IPS-18c (cell line): ENCODE data around the gene FBXO7.

Experiments used
- H3K4me3 ChIP-seq: 2 replicates; pipeline ENCODE4 v1.7.0; 2013; ENCODE audit warnings: low read depth, mild to moderate bottlenecking, low read length, moderate library complexity; ENCODE audit not compliant: insufficient read depth
- H3K9me3 ChIP-seq: one replicate; pipeline ENCODE4 v1.6.1; 2013; ENCODE audit warnings: mild to moderate bottlenecking, low read length, moderate library complexity; ENCODE audit not compliant: control insufficient read depth, insufficient read depth

Gene FBXO7

DNA sequence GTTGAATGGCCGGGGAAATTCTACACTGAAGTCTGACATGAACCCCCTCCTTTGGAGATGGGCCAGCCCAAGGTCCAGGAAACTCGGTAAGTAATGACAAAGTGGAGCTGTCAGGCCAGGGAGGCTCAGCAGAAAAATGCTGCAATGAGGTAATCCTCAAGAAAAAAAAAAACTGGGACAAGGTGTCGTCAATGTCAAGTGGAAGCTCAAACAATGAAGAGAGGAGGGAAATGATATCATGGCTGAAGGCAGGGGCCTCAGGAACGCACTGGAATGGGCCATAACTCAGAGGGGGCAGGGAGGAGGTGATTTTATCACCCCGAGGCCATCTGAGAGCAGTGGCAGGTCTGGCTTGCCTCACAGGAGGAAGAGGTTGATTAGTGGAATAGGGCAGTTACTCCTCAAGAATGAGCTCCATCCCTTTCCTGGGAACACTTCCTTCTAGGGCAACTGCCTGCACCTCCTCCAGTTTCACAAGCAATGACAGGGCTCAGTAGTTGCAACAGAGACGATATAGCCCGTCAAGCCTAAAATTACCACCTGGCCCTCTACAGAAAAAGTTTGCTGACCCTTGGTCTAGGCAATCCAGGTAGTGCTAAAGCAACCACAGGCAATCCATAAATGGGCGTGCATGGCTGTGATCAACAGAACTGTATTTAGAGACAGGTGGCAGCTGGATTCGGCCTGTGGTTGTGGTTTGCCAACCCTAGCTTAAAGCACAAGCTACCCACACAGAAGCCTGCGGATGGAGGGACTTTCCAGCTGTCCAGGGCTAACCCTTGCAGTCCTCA lies 65.2 kb downstream of the FBXO7 start:
- no peak overlapping the region for H3K4me3 ChIP-seq

DNA sequence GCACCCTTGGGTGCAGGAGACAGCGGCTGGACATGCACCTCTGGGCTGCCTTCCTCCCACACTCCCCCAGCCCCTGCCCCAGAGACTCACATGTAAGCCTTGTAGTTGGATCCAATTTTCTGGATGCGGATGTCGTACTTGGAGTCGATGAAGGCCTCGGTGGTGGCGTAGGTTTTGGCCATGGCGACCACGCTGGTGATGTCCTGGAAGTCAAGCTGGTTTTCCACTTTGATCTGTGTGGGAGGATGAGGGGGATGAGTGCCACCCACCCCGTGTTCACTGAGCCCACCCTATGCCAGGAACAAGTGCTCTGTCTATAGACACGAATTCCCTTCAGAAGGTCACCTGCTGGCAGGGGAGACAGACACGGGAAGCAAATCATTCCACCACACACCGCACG lies 66.9 kb downstream of the FBXO7 start:
- Histone ChIP-seq H3K4me3 (no peak overlapping the region), H3K9me3 (peaks cover 2% of the 10 kb centered on the region)

More for the DNA sequence above, 65.2 kb downstream of the FBXO7 start:
- H3K9me3 ChIP-seq, result peaks cover 2% of the 10 kb centered on the region

GRCh38 chr22:32542066-32542676 lies 67.6 kb downstream of the FBXO7 start:
- peaks cover 2% of the 10 kb centered on the region for H3K9me3 ChIP-seq
- H3K4me3 ChIP-seq, result no peak overlapping the region

DNA sequence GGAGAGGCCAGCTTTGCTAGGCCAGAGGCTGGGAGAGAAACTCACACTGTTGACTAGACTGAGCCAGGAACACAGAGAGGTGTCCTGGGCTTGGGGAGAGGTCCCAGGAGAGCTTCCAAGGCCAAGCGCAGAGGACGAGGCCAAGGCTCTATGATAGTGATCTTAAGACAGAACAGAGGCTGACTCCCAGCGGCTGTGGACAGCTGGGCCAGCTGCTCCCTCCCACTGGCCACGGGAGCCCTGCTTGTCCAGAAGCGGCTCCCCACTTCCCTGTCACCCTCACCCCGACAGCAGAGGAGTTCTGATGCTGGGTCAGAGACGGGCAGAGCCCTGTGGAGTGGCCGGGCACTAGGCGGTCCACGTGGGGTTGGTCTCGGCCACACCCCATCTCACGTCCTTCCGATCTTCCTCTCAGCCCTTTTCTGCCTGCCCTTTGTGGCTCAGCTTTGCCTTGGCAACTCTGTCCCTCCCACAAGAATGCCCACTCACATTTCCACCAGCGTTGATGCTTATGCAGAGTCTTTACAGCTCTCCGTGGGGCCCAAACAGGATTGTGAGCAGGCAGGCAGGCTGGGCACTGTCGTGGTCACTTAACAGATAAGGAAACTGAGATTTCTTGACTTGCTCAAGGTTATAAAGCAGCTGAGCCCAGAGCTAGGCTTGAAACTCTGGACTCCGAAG lies 68.2 kb downstream of the FBXO7 start:
- H3K4me3 ChIP-seq, result no peak overlapping the region
- peaks cover 2% of the 10 kb centered on the region for H3K9me3 ChIP-seq

- Histone ChIP-seq H3K9me3 (no peaks in the 10 kb centered on the region), H3K4me3 (no peak overlapping the region)
Observed at GRCh38 chr22:32544953-32545558, 70.4 kb downstream of the FBXO7 start.

DNA sequence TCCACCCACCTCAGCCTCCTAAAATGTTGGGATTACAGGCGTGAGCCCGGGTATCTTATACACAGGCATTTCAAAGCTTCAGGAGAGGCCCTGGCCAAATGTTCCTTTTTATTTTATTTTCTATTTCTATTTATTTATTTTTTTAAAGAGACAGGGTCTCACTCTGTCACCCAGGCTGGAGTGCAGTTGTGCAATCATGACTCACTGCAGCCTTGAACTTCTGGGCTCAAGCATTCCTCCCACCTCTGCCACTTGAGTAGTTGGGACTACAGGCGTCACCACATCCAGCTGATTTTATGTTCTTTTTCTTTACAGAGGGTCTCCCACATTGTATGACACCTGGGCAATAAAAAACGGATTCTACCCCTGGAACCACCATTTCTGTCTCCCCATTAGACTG lies 71.2 kb downstream of the FBXO7 start:
- no peak overlapping the region for H3K4me3 ChIP-seq
- no peaks in the 10 kb centered on the region for H3K9me3 ChIP-seq

- no peak overlapping the region for H3K4me3 ChIP-seq
- no peaks in the 10 kb centered on the region for H3K9me3 ChIP-seq
Observed at GRCh38 chr22:32546496-32546895, 71.9 kb downstream of the FBXO7 start.

DNA sequence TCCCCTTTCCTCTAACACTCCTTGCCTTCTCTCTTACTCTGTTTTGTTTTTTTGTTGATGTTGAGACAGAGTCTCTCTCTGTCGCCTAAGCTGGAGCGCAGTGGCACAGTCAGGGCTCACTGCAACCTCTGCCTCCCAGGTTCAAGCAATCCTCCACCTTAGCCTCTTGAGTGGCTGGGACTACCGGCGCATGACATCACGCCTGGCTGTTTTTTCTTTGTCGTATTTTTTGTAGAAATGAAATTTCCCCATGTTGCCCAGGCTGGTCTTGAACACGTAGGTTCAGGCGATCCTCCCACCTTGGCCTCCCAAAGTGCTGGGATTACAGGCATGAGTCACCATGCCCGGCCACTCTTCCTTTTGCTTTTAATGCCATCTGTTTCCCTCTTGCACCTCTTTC lies 72.3 kb downstream of the FBXO7 start:
- H3K9me3 ChIP-seq, result no peaks in the 10 kb centered on the region
- H3K4me3 ChIP-seq, result no peak overlapping the region

GRCh38 chr22:32548039-32548438 lies 73.4 kb downstream of the FBXO7 start:
- Histone ChIP-seq H3K9me3 (no peaks in the 10 kb centered on the region), H3K4me3 (no peak overlapping the region)
